GM10847 (cell line): ENCODE results near the gene CFAP100.

Experiments
- POLR2A ChIP-seq: IDR thresholded peaks from 2 replicates; pipeline ENCODE4 v1.6.1; 2011; ENCODE audit not compliant: insufficient read length; ENCODE audit errors: extremely low read depth

Gene CFAP100

DNA sequence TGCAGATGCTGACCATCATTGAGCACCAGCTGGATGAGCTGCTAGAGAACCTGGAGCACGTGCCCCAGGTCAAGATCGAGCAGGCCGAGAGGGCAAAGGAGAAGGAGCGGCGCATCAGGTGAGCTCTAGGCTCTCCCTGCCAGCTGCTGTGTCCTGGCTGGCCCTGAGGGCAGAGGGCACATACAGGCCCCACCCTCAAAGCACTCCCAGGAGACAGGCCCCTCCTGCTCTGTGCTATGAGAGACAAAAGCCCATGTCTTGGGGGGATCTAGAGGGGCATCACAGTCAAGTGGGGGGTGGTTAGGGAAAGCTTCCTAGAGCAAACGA, 39.5 kb downstream of the CFAP100 start:
- no peak for TF ChIP-seq POLR2A

DNA sequence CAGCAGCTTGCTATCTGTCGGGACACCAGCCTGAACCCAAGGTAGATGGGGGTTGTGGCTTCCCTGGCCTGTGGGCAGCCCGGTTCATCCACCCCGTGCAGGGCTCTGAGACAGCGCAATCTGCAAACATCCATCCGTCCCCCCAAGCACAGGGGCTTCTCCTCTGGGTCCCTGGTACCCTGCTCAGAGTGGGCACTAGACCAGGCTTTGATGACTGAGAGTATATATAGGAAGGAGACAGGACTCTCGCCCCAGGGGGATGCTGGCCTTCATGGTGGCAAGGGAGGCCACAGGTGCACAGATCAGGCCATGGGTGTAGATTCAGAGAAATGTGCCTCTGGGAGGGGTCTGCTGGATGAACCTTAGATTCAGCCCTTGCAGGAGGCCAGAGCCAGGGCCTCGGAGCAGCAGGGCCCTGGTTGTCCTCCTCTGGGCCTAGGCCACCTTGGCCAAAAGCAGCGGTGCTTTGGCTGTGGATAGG, 40.3 kb downstream of the CFAP100 start:
- TF ChIP-seq POLR2A, result no peak

DNA sequence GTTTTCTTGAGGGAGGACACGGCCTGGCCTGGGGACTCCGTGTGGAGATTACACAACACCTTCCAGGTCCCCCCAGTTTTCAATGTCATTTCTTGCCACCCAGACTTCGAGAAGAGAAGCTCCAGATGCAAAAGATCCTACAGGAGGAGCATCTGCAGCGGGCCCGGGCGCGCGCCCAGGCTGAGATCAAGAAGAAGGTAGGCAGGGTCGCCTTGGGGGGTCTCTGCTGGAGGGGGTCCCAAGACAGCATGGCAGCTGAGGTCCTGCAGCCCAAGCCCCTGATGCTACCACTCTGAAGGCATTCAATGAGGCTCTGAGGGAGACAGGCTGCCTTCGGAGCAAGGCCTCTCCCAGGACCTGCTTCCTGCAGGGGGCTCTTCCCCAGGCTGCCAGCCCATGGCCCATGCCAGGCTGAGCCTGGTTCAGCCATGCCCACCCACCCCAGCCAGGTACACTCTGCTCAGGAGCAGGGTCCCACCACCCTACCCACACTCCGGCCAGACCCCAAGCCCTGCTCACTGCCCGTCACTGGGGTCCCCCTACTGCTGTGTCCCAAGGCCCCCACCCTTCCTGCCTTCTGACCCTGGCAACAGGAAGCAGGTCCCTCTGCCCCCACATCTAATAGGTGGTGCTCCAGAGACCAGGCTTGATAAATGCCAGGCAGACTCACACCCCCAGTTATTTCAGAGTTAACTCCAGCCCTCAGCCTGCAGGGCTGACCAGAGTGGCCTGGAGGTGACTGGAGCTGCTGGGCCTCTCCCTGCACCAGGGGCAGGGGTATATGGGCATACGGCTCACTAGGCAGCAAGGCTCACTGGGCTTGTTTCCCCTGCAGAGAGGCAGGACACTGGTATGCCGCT, 41.0 kb downstream of the CFAP100 start:
- TF ChIP-seq POLR2A, result no peak

DNA sequence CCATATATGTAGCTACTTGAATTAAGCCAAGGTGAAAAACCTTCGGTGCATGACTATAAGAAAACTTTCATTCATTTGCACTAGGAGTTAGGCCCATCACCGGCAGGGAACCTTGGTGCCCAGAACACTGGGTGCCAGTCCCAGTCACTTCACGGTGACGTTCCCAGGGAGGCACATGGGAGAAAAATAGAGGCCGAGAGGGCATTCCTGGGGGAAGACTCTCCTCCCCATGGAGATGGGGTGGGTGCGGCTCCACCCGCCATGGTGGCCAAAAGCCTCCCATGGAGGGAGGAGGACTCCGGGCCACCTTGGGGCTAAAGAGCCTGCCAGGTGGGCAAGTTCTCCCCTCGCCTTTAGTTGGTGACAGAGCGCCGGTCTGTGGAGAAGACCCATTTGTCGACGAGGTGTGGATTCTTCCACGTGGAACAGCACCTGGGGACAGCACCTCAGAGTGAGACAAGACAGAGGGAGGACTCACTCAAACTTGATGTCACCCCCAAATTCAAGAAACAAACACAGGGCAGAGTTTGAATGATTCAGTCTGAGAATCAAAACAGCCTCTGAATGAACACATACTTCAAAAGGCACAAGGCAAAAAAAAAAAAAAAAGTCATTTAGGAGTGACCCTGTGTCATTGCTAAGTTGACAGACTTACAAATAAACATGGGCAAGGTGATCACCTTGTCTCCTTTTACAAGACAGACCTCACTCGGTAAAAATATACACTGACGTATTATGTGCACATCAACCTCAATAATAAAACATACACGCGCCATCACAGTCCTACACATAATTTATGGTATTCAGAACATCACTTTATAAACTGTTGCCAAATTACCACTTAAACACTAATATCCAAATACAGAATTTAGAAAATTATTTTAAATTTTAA, 42.4 kb downstream of the CFAP100 start:
- no peak for TF ChIP-seq POLR2A

DNA sequence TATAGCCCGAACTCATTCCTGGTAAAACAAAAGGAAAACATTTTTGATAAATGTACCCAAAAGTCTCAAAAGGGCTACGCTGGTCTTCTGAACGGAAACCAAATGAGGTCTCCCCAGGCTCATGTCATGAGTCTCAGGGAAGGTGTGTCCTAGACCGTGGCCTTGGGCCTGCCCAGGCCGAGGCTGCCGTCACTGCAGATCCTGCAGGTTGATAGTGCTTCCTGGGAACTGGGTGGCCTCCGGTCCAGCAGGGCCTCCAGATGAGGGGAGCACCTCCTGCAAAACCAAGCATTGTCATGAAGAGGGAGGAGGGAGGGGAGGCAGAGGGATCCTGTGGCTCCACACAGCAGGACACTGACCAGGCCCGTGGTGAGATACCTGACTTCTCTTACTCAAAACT, 43.5 kb downstream of the CFAP100 start:
- no peak for TF ChIP-seq POLR2A

DNA sequence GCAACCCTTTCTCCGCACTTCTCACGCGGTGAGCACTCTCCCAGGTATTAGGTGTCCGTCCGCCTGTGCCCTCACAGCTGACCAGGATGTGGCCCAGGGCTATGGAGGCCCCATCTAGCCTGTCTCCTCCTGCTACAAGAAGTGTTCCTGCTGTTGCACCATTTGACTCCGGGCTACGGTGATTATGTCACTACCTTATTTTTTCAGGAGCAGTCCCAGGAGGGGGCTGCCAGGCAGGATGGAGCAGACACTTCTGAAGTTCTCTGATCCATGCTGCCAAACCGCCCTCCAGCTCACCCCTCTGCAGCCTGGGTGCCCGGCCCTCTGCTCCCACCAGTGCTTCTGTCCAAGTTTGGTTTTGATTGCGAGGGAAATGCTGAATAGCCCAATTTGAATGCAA, 44.0 kb downstream of the CFAP100 start:
- TF ChIP-seq POLR2A, result no peak

DNA sequence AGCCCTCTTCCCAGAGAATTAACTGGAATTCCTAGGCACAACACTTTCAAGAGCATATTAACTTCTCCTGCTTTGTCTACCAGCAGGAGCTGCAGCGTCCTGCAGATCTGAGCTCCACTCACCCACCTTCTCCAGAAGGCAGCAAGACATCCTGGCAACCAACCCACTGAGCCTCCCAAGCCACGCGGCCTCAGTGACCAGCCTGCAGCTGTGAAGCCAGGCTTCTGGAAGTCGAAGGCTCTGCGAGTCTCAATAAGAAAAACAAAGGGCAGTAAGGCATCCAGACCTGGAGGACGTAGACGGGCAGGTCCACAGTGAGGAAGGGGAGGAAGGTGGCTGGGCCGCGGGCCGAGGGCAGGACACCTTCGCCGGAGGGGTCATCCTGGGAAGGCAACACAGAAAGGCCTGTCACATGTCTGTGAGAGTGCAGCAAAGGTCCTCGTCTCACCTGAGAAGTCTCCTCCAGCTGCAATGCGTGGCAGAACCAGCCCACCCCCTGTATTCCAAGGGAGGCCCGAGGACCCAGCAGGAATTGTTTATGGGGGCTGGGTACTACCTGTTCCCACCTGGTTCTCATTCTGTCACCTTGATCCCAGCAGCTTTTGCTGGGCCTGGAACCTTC, 44.7 kb downstream of the CFAP100 start:
- no peak for TF ChIP-seq POLR2A

DNA sequence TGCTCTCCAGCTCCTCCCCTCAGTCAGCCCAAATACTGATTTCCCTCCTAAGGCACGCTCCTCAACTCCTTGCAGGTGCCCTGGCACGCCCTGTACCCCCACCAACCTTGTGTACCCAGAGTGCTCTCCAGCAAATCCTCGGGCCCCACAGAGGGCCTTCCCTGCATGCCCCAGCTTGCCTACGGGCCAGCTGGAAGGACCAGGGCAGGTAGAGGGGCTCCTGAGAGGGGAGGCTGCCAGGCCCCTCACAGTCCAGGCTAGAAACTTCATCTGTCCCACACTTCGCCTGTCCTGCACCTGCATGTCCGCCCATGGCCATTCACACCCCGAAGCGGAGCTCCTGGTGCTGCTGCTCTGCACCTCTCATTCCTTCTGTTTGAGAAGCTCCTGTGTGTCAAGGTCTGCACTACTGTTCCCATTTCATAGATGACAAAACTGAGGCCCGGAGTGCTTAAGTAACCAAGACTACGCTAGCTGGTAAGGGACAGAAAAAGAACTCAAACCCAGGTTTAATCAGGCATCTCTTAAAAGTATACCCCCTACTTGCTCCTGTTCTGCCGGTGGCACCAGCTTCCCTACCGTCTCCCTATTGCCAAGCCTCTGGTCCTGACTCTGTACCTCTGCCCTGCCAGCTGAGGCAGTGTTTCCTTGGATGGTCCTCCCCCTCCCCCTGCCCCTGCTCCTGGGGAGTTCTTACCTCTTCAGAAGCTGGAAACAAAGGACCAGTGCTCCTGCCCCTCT, 45.4 kb downstream of the CFAP100 start:
- TF ChIP-seq POLR2A, result no peak

DNA sequence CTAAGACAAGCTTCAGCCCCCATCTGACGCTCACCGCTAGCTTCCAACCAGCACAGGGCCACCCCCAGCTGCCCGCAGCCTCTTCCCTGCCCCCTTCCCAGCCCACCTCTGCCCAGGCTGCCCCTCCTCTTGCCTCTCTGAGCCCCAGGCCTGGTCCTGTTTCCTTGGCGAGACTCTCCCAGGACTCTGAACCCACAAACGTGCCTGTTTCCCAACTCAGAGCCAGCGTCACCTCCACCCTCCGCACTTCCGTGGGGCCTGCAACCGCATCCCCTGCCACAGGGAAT, 45.9 kb downstream of the CFAP100 start:
- TF ChIP-seq POLR2A, result no peak

DNA sequence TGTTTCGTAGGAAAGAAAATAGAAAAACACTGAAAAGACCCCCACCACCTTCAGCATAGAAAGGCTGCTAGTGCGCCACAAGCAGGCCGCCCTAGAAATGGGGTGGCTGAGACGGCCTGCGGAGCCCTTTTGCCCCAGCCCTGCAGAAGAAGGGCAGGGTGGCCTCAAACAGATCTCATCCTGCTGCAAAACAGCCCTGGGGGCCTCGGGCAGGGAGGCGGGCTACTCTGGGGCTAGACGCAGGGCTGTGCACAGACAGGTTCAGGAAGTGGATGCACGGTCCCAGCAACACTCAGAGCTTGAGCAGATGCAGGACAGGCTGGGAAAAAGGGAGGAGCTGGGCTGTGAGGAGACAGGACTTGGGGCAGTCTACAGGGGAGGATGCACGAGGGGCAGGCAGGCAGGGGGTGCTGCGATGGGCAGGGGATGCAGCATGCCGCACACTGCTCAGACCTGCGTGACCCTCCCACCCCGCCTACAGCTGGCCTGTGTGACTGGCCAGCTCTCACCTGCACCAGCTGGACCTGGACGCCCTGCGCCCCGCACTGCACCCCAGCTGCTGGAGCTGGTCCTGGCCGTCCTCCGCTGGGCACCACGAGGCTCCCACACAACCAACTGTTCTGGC, 46.7 kb downstream of the CFAP100 start:
- TF ChIP-seq POLR2A, result no peak

DNA sequence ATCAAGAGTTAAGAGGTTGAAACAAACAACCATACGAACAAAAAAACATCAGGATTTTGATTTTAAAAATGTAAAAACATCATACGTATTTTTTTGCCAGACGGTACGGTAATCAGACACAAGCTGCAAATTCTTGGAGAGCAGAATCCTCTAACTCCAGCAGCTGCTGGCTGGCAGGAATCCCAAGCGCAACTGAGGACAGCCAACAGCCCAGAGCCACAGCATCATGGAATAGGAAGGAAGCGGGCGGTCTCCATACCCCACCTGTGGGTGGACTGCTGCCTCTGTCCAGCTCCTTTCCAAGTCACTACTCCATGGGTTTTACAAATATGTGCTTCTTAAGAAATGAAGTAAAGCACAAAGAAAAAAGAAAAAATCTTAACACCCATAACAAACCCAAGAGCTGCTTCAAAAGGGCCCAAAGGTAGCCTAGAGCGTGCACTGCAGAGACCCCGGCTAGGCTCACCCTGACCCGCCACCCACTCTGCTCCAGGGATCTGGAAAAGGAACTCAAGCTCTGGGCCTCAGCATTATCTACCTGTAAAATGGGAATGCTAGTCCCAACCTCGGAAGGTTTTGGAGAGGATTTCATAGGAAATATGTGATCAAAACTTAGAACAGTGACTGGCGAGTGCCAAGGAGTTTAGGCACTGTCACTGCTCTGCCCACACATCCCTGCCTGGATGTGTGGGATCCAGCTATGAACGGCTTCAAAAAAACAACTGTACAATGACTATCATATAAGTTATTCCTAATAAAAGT, 47.6 kb downstream of the CFAP100 start:
- no peak for TF ChIP-seq POLR2A

DNA sequence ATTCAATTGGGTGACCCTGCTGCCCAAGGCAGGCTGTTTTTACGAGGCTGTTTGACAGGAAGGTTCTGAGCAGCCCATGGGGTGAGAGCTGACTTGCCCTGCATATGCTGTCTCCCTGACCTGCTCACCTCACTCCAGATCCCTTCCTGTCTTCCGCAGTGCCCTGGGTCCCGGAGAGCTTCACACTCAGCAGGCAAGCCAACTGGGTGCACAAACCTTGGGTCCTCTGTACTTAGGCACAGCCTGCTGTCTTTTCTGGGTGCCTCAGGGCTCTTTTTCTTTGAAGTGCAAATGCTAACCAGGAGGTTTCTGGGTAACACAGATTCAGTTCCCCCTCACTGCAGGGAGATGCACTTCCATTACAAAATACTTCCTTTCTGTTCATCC, 48.1 kb downstream of the CFAP100 start:
- TF ChIP-seq POLR2A, result no peak

DNA sequence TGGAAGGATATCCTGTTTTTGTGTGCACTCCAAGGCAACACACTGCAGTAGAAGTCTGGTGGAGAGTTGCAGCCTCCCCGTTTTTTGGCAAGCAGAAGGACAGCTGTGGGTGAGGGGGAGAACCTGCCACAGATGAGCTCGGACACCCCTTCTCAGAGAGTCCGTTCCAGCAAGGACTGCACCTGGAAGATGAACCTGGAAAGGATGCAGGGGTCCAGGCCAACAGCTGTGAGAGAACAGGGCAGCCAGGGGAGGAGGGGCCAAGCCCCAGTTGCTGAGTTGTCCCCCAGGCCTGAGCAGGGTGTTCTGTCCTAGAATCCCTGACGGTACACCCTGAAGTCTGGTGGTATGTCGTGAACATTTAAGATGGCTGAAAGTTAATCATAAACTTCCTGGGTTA, 50.8 kb downstream of the CFAP100 start:
- no peak for TF ChIP-seq POLR2A

DNA sequence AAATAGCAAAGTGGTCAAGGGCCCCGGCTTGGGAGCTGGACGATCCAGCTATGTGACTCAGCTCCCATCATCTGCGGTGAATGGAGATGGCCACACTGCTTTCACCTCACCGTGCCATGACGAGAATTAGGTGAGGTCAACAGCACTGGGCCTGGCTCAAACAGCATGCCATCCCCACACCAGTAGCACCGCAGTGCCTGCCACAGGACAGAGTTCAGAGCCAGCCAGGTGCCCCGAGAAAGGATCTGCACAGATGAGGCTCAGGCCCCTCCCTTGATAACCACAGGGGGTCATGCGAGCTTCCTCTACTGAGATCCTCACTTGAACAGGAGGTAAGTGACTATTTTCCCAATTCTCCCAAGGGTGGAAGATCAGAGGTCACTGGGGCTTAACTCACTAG, 51.6 kb downstream of the CFAP100 start:
- TF ChIP-seq POLR2A, result no peak

DNA sequence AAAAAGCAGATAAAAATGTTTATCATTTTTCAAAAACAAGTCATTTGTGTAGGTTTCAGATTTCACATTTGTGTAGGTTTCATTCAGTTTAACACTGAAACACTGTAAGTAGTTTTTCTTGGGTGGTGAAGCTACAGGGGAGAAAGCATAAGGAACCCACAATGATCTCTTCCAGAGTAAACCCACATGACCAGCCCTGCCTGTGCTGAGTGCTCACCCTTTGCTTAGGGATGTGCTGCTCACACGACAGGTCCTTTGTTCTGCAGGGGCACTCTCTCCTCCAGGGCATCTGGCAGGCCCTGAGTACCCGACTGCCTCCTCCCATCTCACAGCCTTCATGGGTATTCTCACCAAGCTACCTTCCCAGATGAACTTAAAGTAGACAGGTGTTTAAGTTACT, 52.1 kb downstream of the CFAP100 start:
- TF ChIP-seq POLR2A, result no peak
